Dermis microvascular lymphatic vessel endothelial cell (primary cell): ENCODE results near the gene MEGF10. TPM values are rescaled to one million over a fixed set of nuclear protein-coding genes. Genes with fewer than 3 reads are reported as not detected.

ENCODE experiments used
- total RNA-seq: library from RNA; depleted of rRNA; stranded (reverse); fragments of >200 nt; gene quantifications from 2 replicates; pipeline ENCODE4 v1.2.1, GENCODE V29; 2014

MEGF10 gene
- total RNA-seq, 1 donor from 2014 or later: 0.90 TPM

Other genes with a start within 250 kb of the MEGF10 start
- gene C5orf63, start 217.3 kb upstream of the MEGF10 start, total RNA-seq: 0.89 and 1.2 TPM in 2 replicates
- gene PRRC1, start 226.8 kb downstream of the MEGF10 start, total RNA-seq: 32.3 and 45.3 TPM in 2 replicates